ENCODE data around the gene RAP1GAP2. TPM values are rescaled to one million over a fixed set of nuclear protein-coding genes. Genes with fewer than 3 reads are reported as not detected.

Gene RAP1GAP2
- total and polyA plus RNA-seq, 2 of the 8 experiments (the other 6 are each of a cell fraction or from before 2014, with no cell fraction given): 24.0 to 63.8 TPM

DNA sequence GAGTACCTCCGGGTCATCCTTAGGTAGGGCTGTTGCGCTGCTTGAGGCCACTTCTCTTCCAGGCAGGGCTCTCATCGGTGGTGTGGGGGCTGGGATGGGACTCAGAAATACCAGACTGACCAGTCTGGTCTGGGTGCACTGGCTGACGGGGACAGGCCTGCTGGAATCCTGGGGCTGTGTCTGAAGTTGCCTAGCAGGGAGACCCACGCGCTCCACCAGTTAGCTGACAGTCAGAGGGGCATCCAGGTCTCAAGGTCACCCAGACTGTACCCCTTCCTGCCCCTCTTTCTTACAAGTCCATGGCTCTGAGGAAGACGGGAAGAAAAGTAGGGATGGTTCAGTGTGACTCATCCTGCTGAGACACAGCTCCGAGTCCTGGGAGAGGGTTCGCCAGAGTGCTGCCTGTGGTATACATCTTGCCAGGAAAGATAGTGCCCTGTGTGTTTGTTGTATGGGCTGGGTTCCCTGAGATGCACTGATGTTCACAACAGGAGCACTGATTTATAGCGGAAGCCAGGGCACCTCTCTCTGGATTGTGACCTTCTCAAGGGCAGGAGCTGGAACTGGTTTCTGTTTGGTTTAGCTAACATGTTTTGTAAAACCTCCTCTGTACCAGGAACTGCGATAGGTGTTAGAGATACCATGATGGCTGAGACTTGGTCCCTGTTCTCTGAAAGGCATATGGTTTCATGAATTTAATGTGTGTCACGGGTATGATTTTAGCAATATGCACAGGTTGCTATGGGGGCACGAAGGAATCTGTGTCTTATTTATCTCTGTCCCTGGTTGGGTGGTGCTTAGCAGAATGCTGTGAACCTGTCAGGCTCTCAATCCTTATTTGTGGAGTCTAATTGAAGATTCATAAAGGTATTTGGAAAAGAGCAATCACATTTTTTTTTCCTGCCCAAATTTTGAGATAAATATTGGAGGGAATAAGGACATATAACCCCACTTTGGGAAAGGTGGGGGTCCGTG is 169.7 kb downstream of the RAP1GAP2 start (continued):
- TF ChIP-seq, protein P1, sequence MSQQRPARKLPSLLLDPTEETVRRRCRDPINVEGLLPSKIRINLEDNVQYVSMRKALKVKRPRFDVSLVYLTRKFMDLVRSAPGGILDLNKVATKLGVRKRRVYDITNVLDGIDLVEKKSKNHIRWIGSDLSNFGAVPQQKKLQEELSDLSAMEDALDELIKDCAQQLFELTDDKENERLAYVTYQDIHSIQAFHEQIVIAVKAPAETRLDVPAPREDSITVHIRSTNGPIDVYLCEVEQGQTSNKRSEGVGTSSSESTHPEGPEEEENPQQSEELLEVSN (IDR thresholded peaks at IDR 0.05): no peak
- TF ChIP-seq CEBPB (IDR thresholded peaks at IDR 0.05; ENCODE audit: low read depth, low read length) (no peak), ASH2L (IDR thresholded peaks at IDR 0.05; ENCODE audit: low read length) (no peak), KDM4A (IDR thresholded peaks at IDR 0.05; ENCODE audit: low read depth, low read length, severe bottlenecking) (no peak), BACH1 (IDR thresholded peaks at IDR 0.05; ENCODE audit: low read length) (no peak), SP1 (IDR thresholded peaks at IDR 0.05; ENCODE audit: low read depth, low read length) (no peak), YY1 (IDR thresholded peaks at IDR 0.05; ENCODE audit: low read depth, low read length) (no peak)
- TF ChIP-seq, protein P2, sequence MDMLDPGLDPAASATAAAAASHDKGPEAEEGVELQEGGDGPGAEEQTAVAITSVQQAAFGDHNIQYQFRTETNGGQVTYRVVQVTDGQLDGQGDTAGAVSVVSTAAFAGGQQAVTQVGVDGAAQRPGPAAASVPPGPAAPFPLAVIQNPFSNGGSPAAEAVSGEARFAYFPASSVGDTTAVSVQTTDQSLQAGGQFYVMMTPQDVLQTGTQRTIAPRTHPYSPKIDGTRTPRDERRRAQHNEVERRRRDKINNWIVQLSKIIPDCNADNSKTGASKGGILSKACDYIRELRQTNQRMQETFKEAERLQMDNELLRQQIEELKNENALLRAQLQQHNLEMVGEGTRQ (IDR thresholded peaks at IDR 0.05; ENCODE audit: low read length): no peak
